Adrenal gland (tissue), 12 donors: ENCODE data around the gene NAA10. TPM values are rescaled to one million over a fixed set of nuclear protein-coding genes. Genes with fewer than 3 reads are reported as not detected.

Experiments
- DNase-seq, 7 donors: peaks; one replicate each; pipeline ENCODE4 v3.0.0-alpha.2; 2019 to 2020
- H3K27ac ChIP-seq, 5 donors: fragments of 200-600 bp; sonication (generic) in 4 of 5; 1 replicate in 3 of 5; 2 replicates in 2 of 5; pipeline versions ENCODE4 v1.5.1 to v1.8.0; 2016 to 2020; ENCODE audit warnings: mild to moderate bottlenecking in 1 of 5
- H3K27me3 ChIP-seq: fragments of 200-600 bp; 2 replicates; pipeline ENCODE4 v1.8.0; 2021
- H3K36me3 ChIP-seq, 2 donors: fragments of 200-600 bp; replicated peaks in 1 of 2; 1 replicate in 1 of 2; 2 replicates in 1 of 2; pipeline versions ENCODE4 v1.5.1 to v1.8.0; 2018 to 2022
- H3K4me1 ChIP-seq, 2 donors: fragments of 200-600 bp; replicated peaks in 1 of 2; 1 replicate in 1 of 2; 2 replicates in 1 of 2; pipeline versions ENCODE4 v1.5.1 to v1.8.0; 2018 to 2021
- H3K4me3 ChIP-seq, 4 donors: fragments of 200-600 bp; sonication (generic) in 3 of 4; one replicate each; pipeline ENCODE4 v1.5.1; 2016 to 2018
- H3K9me3 ChIP-seq, 3 donors: fragments of 200-600 bp; sonication (generic) in 1 of 3; replicated peaks in 1 of 3; 1 replicate in 2 of 3; 2 replicates in 1 of 3; pipeline versions ENCODE4 v1.5.1 to v1.8.0; 2016 to 2021
- CTCF ChIP-seq, 6 experiments: fragments of 450-650 bp in 4 of 6; fragments of 200-600 bp in 2 of 6; sonication (generic) in 1 of 6; IDR thresholded peaks; 1 replicate in 5 of 6; 2 replicates in 1 of 6; pipeline versions ENCODE4 v1.5.1 to v1.8.0; 2016 to 2021; ENCODE audit warnings: antibody characterized with exemption in 6 of 6, mild to moderate bottlenecking in 2 of 6, moderate library complexity in 1 of 6
- POLR2A ChIP-seq, 2 donors: fragments of 450-650 bp; IDR thresholded peaks; one replicate each; pipeline ENCODE4 v1.6.1; 2017; ENCODE audit warnings: antibody characterized with exemption in 2 of 2, mild to moderate bottlenecking in 2 of 2, moderate library complexity in 1 of 2
- WGBS, 4 donors: extraction: QIAGEN DNeasy Blood & Tissue Kit in 2 of 4; methylation state at CpG; one replicate each; pipeline versions ENCODE4 v1.1.5 to v1.1.7; 2013 to 2017; 5-methylcytosine and 5-hydroxymethylcytosine counted together
- intact Hi-C, 2 donors: fragments of 100-400 bp; cut with DNase I; formaldehyde crosslinking; loops; one replicate each; pipeline versions ENCODE4 v1.14.1 to v1.15.0; 2022 to 2023
- polyA plus RNA-seq, 3 donors: library from polyadenylated mRNA; stranded (reverse); fragments of 200-250 nt in 2 of 3; fragments of 350-450 nt in 1 of 3; fragmentation: Illumina TruSeq in 1 of 3; extraction: RNeasy Lipid Tissue Mini Kit (QIAGEN cat#74804) in 1 of 3; gene quantifications; one replicate each; pipeline ENCODE4 v1.2.3, GENCODE V29; 2013 to 2014
- total RNA-seq, 9 donors: library from RNA; depleted of rRNA in 4 of 9; stranded (reverse); fragments of >200 nt in 4 of 9; fragments of 120-200 nt in 1 of 9; fragmentation: NEBNext Ultra II Directional in 1 of 9; extraction: Animal tissue kit (Norgen Biotek cat#: 25700) in 1 of 9; gene quantifications; one replicate each; pipeline versions ENCODE4 v1.1.0 to v1.2.4, GENCODE V29; 2013 to 2023
- donor health status: healthy with polysubstance abuse.
- donor health status: Bipolar disorder and iron deficiency.
- donor health status: DM: yes; HTN: yes; CAD: no.
- donor health status: DM: no; HTN: no; CAD: no.
- donor health status: DM: no; HTN: no; CAD: no.
- donor health status: DM: yes; HTN: yes; CAD: no.

Gene NAA10
- total and polyA plus RNA-seq, 12 donors, result 60.0 to 287 (median 97.8) TPM

GRCh38 chrX:153910446-153910845, 24.4 kb downstream of the NAA10 start:
- DNase-seq, result no peak
- Histone ChIP-seq H3K27me3 (peaks cover 21% of the 10 kb centered on the region), H3K4me1 (no peaks in the 10 kb centered on the region), H3K4me3 (no peak overlapping the region), H3K27ac (no peak overlapping the region), H3K36me3 (no peaks in the 10 kb centered on the region), H3K9me3 (no peaks in the 10 kb centered on the region)
- WGBS, 4 donors, result 91 to 97% (median 97%) methylated on average over 10 to 20 of the region's 22 CpGs; no CpG with 5 or more reads in 1 of the 4 donors
- intact Hi-C loops, result no loop called here
- TF ChIP-seq POLR2A (IDR thresholded peaks at IDR 0.05) (no peak), CTCF (IDR thresholded peaks at IDR 0.05) (no peak)

GRCh38 chrX:153909980-153910360, 24.9 kb downstream of the NAA10 start:
- Histone ChIP-seq H3K4me1 (no peaks in the 10 kb centered on the region), H3K27ac (no peak overlapping the region), H3K27me3 (peaks cover 23% of the 10 kb centered on the region), H3K36me3 (no peaks in the 10 kb centered on the region), H3K4me3 (no peak overlapping the region), H3K9me3 (no peaks in the 10 kb centered on the region)
- intact Hi-C loops, result no loop called here
- TF ChIP-seq POLR2A (IDR thresholded peaks at IDR 0.05) (no peak), CTCF (IDR thresholded peaks at IDR 0.05) (no peak)
- WGBS, 4 donors, result 90 to 100% (median 93%) methylated on average over 1 to 23 of the region's 25 CpGs
- DNase-seq, result no peak

- Histone ChIP-seq H3K27ac (no peak overlapping the region), H3K27me3 (peaks cover 23% of the 10 kb centered on the region), H3K4me1 (no peaks in the 10 kb centered on the region), H3K4me3 (no peak overlapping the region), H3K36me3 (no peaks in the 10 kb centered on the region), H3K9me3 (no peaks in the 10 kb centered on the region)
- WGBS, 4 donors, result 77 to 100% (median 84%) methylated on average over 1 to 37 of the region's 37 CpGs
- DNase-seq, result no peak
- TF ChIP-seq POLR2A (IDR thresholded peaks at IDR 0.05) (no peak), CTCF (IDR thresholded peaks at IDR 0.05) (no peak)
- intact Hi-C loops, result no loop called here
These were observed 25.5 kb downstream of the NAA10 start for GRCh38 chrX:153909024-153909979.

- H3K4me3 ChIP-seq, result no peak overlapping the region
- WGBS, 4 donors, result 87 to 93% (median 91%) methylated on average over 5 to 23 of the region's 23 CpGs
- peaks cover 23% of the 10 kb centered on the region for H3K27me3 ChIP-seq
- no peak overlapping the region for H3K27ac ChIP-seq
- DNase-seq, result no peak
- H3K4me1 ChIP-seq, result no peaks in the 10 kb centered on the region
- no peak for TF ChIP-seq POLR2A (IDR thresholded peaks at IDR 0.05)
- no peak for TF ChIP-seq CTCF (IDR thresholded peaks at IDR 0.05)
- H3K36me3 ChIP-seq, result no peaks in the 10 kb centered on the region
- intact Hi-C loops, result no loop called here
- H3K9me3 ChIP-seq, result no peaks in the 10 kb centered on the region
These were observed 26.5 kb downstream of the NAA10 start for GRCh38 chrX:153908219-153908860.
